Esophagus muscularis mucosa (tissue), 4 donors: Measurements from ENCODE around the gene DISP3. TPM values are rescaled to one million over a fixed set of nuclear protein-coding genes. Genes with fewer than 3 reads are reported as not detected.

Experiments used
- DNase-seq: peaks from one replicate; pipeline ENCODE4 v3.0.0-alpha.2; 2017; ENCODE audit errors: extremely low spot score
- H3K27ac ChIP-seq, 4 donors: fragments of 200-600 bp; sonication (generic); replicated peaks in 1 of 4; 1 replicate in 3 of 4; 2 replicates in 1 of 4; pipeline ENCODE4 v1.5.1; 2016 to 2019; ENCODE audit warnings: mild to moderate bottlenecking in 1 of 4
- H3K27me3 ChIP-seq, 4 donors: fragments of 200-600 bp; sonication (generic); one replicate each; pipeline versions ENCODE4 v1.5.1 to v1.6.0; 2016 to 2019
- H3K36me3 ChIP-seq, 4 donors: fragments of 200-600 bp; sonication (generic); one replicate each; pipeline ENCODE4 v1.5.1; 2016 to 2019
- H3K4me1 ChIP-seq, 4 donors: fragments of 200-600 bp; sonication (generic); one replicate each; pipeline ENCODE4 v1.5.1; 2016 to 2019
- H3K4me3 ChIP-seq, 4 donors: fragments of 200-600 bp; sonication (generic); 1 replicate in 2 of 4; 2 replicates in 2 of 4; pipeline ENCODE4 v1.5.1; 2016 to 2019; ENCODE audit warnings: mild to moderate bottlenecking in 4 of 4, moderate library complexity in 1 of 4
- H3K9me3 ChIP-seq, 4 donors: fragments of 200-600 bp; sonication (generic); 1 replicate in 3 of 4; 2 replicates in 1 of 4; pipeline ENCODE4 v1.5.1; 2016 to 2019
- CTCF ChIP-seq, 3 experiments: fragments of 200-600 bp in 2 of 3; fragments of 450-650 bp in 1 of 3; sonication (generic) in 2 of 3; IDR thresholded peaks; one replicate each; pipeline ENCODE4 v1.5.1; 2017 to 2019; ENCODE audit warnings: antibody characterized with exemption in 3 of 3, mild to moderate bottlenecking in 2 of 3, moderate library complexity in 1 of 3
- EP300 ChIP-seq: sonication (generic); formaldehyde crosslinking; IDR thresholded peaks from one replicate; pipeline ENCODE4 v1.6.1; 2017; ENCODE audit warnings: antibody characterized with exemption
- POLR2A ChIP-seq: fragments of 450-650 bp; IDR thresholded peaks from one replicate; pipeline ENCODE4 v1.6.1; 2017; ENCODE audit warnings: antibody characterized with exemption, moderate library complexity, mild to moderate bottlenecking, low read depth
- POLR2AphosphoS5 ChIP-seq, 2 donors: sonication (generic); formaldehyde crosslinking; IDR thresholded peaks; one replicate each; pipeline ENCODE4 v1.6.1; 2017; ENCODE audit warnings: antibody characterized with exemption in 2 of 2
- WGBS: methylation state at CpG from one replicate; pipeline ENCODE4 v1.1.5; 2018; 5-methylcytosine and 5-hydroxymethylcytosine counted together
- intact Hi-C: fragments of 100-400 bp; cut with DNase I; formaldehyde crosslinking; loops from one replicate; pipeline ENCODE4 v1.15.1; 2023
- total RNA-seq, 4 donors: library from RNA; depleted of rRNA; stranded (reverse); fragments of >200 nt; gene quantifications; one replicate each; pipeline versions ENCODE4 v1.1.0 to v1.2.1, GENCODE V29; 2016

The DISP3 gene
- total RNA-seq, 4 donors from 2014 or later, result not detected

- H3K27me3 ChIP-seq, result peaks cover 0 to 44% (median 0%) of the 10 kb centered on the region in 4 donors
- TF ChIP-seq EP300 (no peak), POLR2AphosphoS5 (IDR thresholded peaks at IDR 0.05) (no peak), POLR2A (no peak), CTCF (IDR thresholded peaks at IDR 0.05) (no peak)
- H3K9me3 ChIP-seq, result no peaks in the 10 kb centered on the region
- H3K36me3 ChIP-seq, result no peaks in the 10 kb centered on the region
- intact Hi-C loops, result no loop called here
- no peak overlapping the region for H3K27ac ChIP-seq
- no peaks in the 10 kb centered on the region for H3K4me1 ChIP-seq
- no peak overlapping the region for H3K4me3 ChIP-seq
- no peak for DNase-seq
- WGBS, result 88% methylated on average over 5 of the region's 10 CpGs
These were observed 50.4 kb downstream of the DISP3 start for GRCh38 chr1:11529330-11529729.

DNA sequence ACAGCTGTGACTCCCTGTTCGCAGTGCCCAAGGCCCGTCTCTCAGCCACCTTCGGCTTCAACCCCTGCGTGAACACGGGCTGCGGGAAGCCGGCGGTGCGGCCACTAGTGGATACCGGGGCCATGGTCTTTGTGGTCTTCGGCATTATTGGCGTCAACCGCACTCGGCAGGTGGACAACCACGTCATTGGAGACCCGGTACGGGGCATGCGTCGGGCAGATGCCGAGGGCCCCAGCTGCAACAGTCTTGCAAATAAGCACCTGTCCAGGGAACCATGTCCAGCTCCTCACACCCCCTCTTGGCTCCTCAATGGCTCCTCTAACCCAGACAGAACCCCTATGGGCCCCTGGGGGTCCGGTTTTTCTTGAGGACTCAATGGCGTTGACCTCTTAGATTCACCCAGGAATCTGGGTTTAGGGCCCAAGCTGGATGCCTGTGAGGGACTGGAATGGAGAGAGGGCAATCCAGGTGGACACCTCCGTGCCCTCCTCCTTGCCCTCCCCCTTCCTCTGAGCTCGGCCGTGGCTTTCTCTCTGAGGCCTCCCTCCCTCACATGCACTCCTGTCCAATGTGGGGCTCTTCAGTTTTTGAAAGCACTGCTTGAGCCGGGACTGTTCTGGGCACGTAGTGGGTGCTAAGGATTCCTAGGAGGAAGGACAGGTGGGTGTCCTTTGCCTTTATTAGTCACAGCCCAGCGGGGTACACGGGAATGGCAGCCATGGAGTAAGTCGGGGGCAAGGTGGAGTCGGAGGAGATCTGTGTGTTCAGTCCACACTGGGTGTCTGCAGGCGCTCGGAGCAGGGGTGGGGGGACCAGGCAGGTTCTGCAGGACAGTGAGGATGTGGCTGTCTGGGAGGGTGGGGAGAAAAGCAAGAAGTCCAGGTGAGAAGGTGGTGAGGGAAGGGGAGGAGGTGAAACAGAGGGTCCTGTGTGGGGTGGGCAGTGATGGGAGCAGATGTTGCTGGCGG is 51.1 kb downstream of the DISP3 start:
- 84% methylated on average over 33 of the region's 34 CpGs for WGBS
- TF ChIP-seq CTCF (IDR thresholded peaks at IDR 0.05) (no peak), EP300 (no peak), POLR2A (no peak), POLR2AphosphoS5 (IDR thresholded peaks at IDR 0.05) (no peak)
- Histone ChIP-seq H3K36me3 (no peaks in the 10 kb centered on the region), H3K4me3 (no peak overlapping the region), H3K27me3 (peaks cover 0 to 49% (median 0%) of the 10 kb centered on the region in 4 donors), H3K9me3 (no peaks in the 10 kb centered on the region), H3K4me1 (no peaks in the 10 kb centered on the region), H3K27ac (no peak overlapping the region)
- intact Hi-C loops, result no loop called here
- no peak for DNase-seq

DNA sequence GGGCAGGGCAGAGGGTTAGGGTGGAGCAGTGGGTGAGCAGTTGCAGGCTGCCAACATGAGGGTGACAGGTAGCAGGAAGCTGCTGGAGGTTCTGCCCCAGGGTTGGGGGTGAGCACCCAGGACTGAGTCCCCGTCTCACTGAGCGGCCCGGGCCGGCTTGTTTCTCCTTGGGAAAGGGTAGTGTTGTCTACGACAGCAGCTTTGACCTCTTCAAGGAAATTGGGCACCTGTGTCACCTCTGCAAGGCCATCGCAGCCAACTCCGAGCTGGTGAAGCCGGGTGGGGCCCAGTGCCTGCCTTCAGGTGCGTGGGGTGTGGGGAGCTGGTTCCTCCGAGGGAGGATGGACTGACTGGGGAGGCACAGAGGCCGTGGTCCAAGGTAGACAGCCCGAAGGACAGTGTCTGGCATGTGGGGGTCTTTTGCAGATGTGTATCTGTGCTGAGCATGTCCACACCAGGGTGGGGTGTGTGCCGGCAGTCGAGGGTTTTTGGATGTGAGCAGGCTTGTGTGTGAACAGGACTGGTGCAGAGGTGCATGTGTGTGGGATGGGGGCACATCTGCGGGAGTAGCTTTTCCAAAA is 51.9 kb downstream of the DISP3 start:
- no peak for TF ChIP-seq POLR2AphosphoS5 (IDR thresholded peaks at IDR 0.05)
- TF ChIP-seq CTCF (IDR thresholded peaks at IDR 0.05), result no peak
- no peak for TF ChIP-seq EP300
- TF ChIP-seq POLR2A, result no peak
- WGBS, result 68% methylated on average over 12 of the region's 15 CpGs
- Histone ChIP-seq H3K4me3 (no peak overlapping the region), H3K36me3 (no peaks in the 10 kb centered on the region), H3K4me1 (no peaks in the 10 kb centered on the region), H3K9me3 (no peaks in the 10 kb centered on the region), H3K27ac (no peak overlapping the region), H3K27me3 (peaks cover 0 to 56% (median 0%) of the 10 kb centered on the region in 4 donors)
- DNase-seq, result no peak
- intact Hi-C loops, result no loop called here

GRCh38 chr1:11531314-11531870 is 52.4 kb downstream of the DISP3 start:
- no peak for TF ChIP-seq CTCF (IDR thresholded peaks at IDR 0.05)
- no peak for TF ChIP-seq POLR2AphosphoS5 (IDR thresholded peaks at IDR 0.05)
- no peak for TF ChIP-seq POLR2A
- no peak for TF ChIP-seq EP300
- DNase-seq, result no peak
- no peak overlapping the region for H3K4me3 ChIP-seq
- H3K9me3 ChIP-seq, result no peaks in the 10 kb centered on the region
- no peaks in the 10 kb centered on the region for H3K4me1 ChIP-seq
- 49% methylated on average over 6 of the region's 19 CpGs for WGBS
- H3K27me3 ChIP-seq, result peaks cover 0 to 56% (median 0%) of the 10 kb centered on the region in 4 donors
- H3K36me3 ChIP-seq, result no peaks in the 10 kb centered on the region
- intact Hi-C loops, result no loop called here
- no peak overlapping the region for H3K27ac ChIP-seq
